Thoracic aorta (tissue), 2 donors: ENCODE data around the gene TBL3. TPM values are rescaled to one million over a fixed set of nuclear protein-coding genes. Genes with fewer than 3 reads are reported as not detected.
A peak's percentile ranks its signal among the peaks of the same experiment; 100 is the strongest.

Experiments used
- ATAC-seq: fragments of 150-250 bp; one replicate; pipeline ENCODE4 v1.8.0; 2017; ENCODE audit warnings: low read depth; ENCODE audit not compliant: insufficient number of reproducible peaks, low FRiP score
- DNase-seq: peaks from one replicate; pipeline ENCODE4 v3.0.0-alpha.2; 2020; ENCODE audit warnings: low spot score
- H3K27ac ChIP-seq, 2 donors: fragments of 200-600 bp; sonication (generic); 1 replicate in 1 of 2; 2 replicates in 1 of 2; pipeline ENCODE4 v1.5.1; 2016; ENCODE audit warnings: mild to moderate bottlenecking in 2 of 2, moderate library complexity in 2 of 2
- H3K27me3 ChIP-seq: fragments of 200-600 bp; sonication (generic); replicated peaks from 2 replicates; pipeline ENCODE4 v1.6.0; 2016; ENCODE audit warnings: mild to moderate bottlenecking; ENCODE audit not compliant: insufficient read depth
- H3K36me3 ChIP-seq: fragments of 200-600 bp; sonication (generic); one replicate; pipeline ENCODE4 v1.5.1; 2016
- H3K4me1 ChIP-seq, 2 donors: fragments of 200-600 bp; sonication (generic); 1 replicate in 1 of 2; 2 replicates in 1 of 2; pipeline versions ENCODE4 v1.5.1 to v1.6.0; 2016; ENCODE audit warnings: low read depth in 2 of 2, mild to moderate bottlenecking in 1 of 2; ENCODE audit not compliant: control insufficient read depth in 1 of 2
- H3K4me3 ChIP-seq: fragments of 200-600 bp; sonication (generic); 2 replicates; pipeline ENCODE4 v1.5.1; 2016; ENCODE audit warnings: mild to moderate bottlenecking
- H3K9me3 ChIP-seq: fragments of 200-600 bp; sonication (generic); 2 replicates; pipeline ENCODE4 v1.5.1; 2016
- CTCF ChIP-seq: fragments of 200-600 bp; sonication (generic); IDR thresholded peaks from one replicate; pipeline ENCODE4 v1.5.1; 2019; ENCODE audit warnings: antibody characterized with exemption
- total RNA-seq, 2 donors: library from RNA; depleted of rRNA; stranded (reverse); fragments of >200 nt; gene quantifications; one replicate each; pipeline versions ENCODE4 v1.1.0 to v1.2.3, GENCODE V29; 2016

The TBL3 gene
- total RNA-seq, 2 donors from 2014 or later, result 22.2 to 44.8 TPM

GRCh38 chr16:1982991-1983543, 11.2 kb downstream of the TBL3 start:
- Histone ChIP-seq H3K4me3 (peak overlapping the region; percentile 92), H3K9me3 (no peaks in the 10 kb centered on the region), H3K27ac (peak overlapping the region in 1 of 2 donors; percentile 53), H3K36me3 (peaks cover 14% of the 10 kb centered on the region), H3K4me1 (peaks cover 7 to 18% of the 10 kb centered on the region in 2 donors), H3K27me3 (no peaks in the 10 kb centered on the region)
- DNase-seq (no peak), ATAC-seq (no peak)
- TF ChIP-seq CTCF, result no peak

- DNase-seq (no peak), ATAC-seq (peak; percentile 53)
- H3K27me3 ChIP-seq, result no peaks in the 10 kb centered on the region
- H3K27ac ChIP-seq, result peak within 1 kb of the TSS; percentile 38 to 53
- H3K4me1 ChIP-seq, result peaks cover 7 to 18% of the 10 kb centered on the region in 2 donors
- peak; percentile 26 for TF ChIP-seq CTCF
- peak within 1 kb of the TSS; percentile 92 for H3K4me3 ChIP-seq
- H3K9me3 ChIP-seq, result no peaks in the 10 kb centered on the region
- peaks cover 8% of the 10 kb centered on the region for H3K36me3 ChIP-seq
Observed at GRCh38 chr16:1983544-1984346, 11.9 kb downstream of the TBL3 start, which contains the start of gene GFER. Gene GFER, plus strand, starts transcription at chr16:1984193. Its CDS starts 26 bp downstream, at chr16:1984219.

DNA sequence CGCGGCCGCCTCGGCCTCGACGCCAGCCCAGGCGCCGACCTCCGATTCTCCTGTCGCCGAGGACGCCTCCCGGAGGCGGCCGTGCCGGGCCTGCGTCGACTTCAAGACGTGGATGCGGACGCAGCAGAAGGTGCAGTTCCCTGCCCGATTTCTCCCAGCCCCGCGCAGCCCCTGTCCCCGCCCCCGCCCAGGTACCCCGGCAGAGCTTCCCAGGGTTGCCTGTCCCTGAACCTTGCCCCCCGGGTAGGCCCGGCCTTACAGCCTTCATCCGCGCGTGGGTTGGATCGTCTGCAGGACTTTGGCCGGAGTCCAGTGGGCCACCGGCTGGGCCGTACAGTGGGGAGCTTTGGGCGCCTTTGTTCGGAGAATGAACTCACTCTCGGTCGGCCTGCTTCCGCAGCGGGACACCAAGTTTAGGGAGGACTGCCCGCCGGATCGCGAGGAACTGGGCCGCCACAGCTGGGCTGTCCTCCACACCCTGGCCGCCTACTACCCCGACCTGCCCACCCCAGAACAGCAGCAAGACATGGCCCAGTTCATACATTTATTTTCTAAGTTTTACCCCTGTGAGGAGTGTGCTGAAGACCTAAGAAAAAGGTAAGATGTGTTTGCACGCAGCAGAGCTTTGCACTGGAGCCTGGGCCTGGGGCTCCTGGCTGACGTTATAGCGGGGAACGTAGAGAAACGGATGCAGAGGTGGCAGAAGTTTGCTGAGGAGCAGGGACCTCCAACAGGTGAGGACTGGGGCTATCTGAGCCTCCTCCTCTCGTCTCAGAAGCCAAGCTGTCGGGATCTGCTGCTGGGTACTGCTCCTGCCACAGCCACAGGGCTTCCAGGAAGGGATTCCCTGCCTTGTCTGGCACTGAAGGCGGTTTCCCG, 12.7 kb downstream of the TBL3 start:
- H3K36me3 ChIP-seq, result peaks cover 8% of the 10 kb centered on the region
- ATAC-seq, result no peak
- peaks cover 7 to 21% of the 10 kb centered on the region in 2 donors for H3K4me1 ChIP-seq
- H3K27ac ChIP-seq, result peak overlapping the region; percentile 38 to 53
- peak overlapping the region; percentile 92 for H3K4me3 ChIP-seq
- H3K27me3 ChIP-seq, result peaks cover 4% of the 10 kb centered on the region
- no peaks in the 10 kb centered on the region for H3K9me3 ChIP-seq
- no peak for DNase-seq
- TF ChIP-seq CTCF, result no peak

DNA sequence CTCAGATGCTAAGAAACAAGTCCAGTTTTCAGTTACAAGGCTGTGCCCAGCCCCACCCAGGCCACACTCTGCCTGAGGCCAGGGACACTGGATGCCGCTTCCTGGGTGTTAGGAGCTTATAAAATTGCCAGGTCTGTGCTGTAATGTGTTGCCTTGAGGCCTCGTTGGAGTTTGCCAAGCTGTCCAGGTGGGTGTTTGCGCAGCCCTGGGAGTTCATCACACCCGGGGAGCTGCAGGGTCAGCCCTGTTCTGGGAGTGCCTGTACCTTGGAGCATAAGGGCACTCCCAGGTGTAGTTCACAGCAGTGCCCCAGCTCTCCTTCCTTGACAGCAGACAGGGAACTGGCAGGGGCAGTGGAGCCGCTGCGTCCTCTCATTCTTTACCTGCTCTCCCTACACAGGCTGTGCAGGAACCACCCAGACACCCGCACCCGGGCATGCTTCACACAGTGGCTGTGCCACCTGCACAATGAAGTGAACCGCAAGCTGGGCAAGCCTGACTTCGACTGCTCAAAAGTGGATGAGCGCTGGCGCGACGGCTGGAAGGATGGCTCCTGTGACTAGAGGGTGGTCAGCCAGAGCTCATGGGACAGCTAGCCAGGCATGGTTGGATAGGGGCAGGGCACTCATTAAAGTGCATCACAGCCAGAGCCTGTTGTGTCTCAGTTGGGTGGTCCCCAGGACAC, 13.8 kb downstream of the TBL3 start:
- Histone ChIP-seq H3K27ac (no peak overlapping the region), H3K36me3 (peaks cover 8% of the 10 kb centered on the region), H3K4me3 (no peak overlapping the region), H3K9me3 (no peaks in the 10 kb centered on the region), H3K4me1 (peaks cover 7 to 25% of the 10 kb centered on the region in 2 donors), H3K27me3 (peaks cover 4% of the 10 kb centered on the region)
- ATAC-seq, result no peak
- no peak for TF ChIP-seq CTCF
- DNase-seq, result no peak
